Neuronal stem cell (in vitro differentiated cells): ENCODE data around the gene CRTC2.

Experiments
- DNase-seq: peaks from one replicate; pipeline ENCODE4 v3.0.0-alpha.2; 2013; ENCODE audit warnings: low spot score
- H2AFZ ChIP-seq: one replicate; pipeline ENCODE4 v1.6.1; 2013; ENCODE audit warnings: mild to moderate bottlenecking, low read length, inconsistent platforms
- H2AK5ac ChIP-seq: 2 replicates; pipeline ENCODE4 v1.6.1; 2013; ENCODE audit warnings: low read depth, mild to moderate bottlenecking, inconsistent platforms, low read length, moderate library complexity, mixed read lengths
- H2BK120ac ChIP-seq: 2 replicates; pipeline ENCODE4 v1.6.1; 2013; ENCODE audit warnings: low read depth, mild to moderate bottlenecking, inconsistent platforms, low read length, moderate library complexity, mixed read lengths
- H2BK12ac ChIP-seq: one replicate; pipeline ENCODE4 v1.6.1; 2013; ENCODE audit warnings: low read length, inconsistent platforms
- H2BK15ac ChIP-seq: 2 replicates; pipeline ENCODE4 v1.6.1; 2013; ENCODE audit warnings: mild to moderate bottlenecking, low read length, inconsistent platforms, mixed read lengths
- H2BK5ac ChIP-seq: one replicate; pipeline ENCODE4 v1.6.1; 2013; ENCODE audit warnings: inconsistent platforms, mild to moderate bottlenecking, low read length, moderate library complexity
- H3K14ac ChIP-seq: one replicate; pipeline ENCODE4 v1.6.1; 2013; ENCODE audit warnings: low read length, inconsistent platforms
- H3K18ac ChIP-seq: 2 replicates; pipeline ENCODE4 v1.6.1; 2013; ENCODE audit warnings: low read length, inconsistent platforms
- H3K23ac ChIP-seq: 2 replicates; pipeline ENCODE4 v1.6.1; 2013; ENCODE audit warnings: low read depth, mild to moderate bottlenecking, mixed read lengths, low read length, inconsistent platforms; ENCODE audit not compliant: poor library complexity
- H3K27ac ChIP-seq: replicated peaks from 3 replicates; pipeline ENCODE4 v1.5.1; 2013; ENCODE audit warnings: low read length, inconsistent platforms
- H3K27me3 ChIP-seq, 3 experiments: 2 replicates each; pipeline ENCODE4 v1.6.1; 2013; ENCODE audit warnings: low read length in 3 of 3, mild to moderate bottlenecking in 2 of 3, inconsistent platforms in 1 of 3, low read depth in 1 of 3, mixed read lengths in 1 of 3, moderate library complexity in 1 of 3; ENCODE audit not compliant: control insufficient read depth in 3 of 3, insufficient read depth in 3 of 3
- H3K36me3 ChIP-seq, 2 donors: replicated peaks in 1 of 2; 2 replicates each; pipeline ENCODE4 v1.6.1; 2013; ENCODE audit warnings: low read length in 2 of 2; ENCODE audit not compliant: control insufficient read depth in 2 of 2, insufficient read depth in 2 of 2
- H3K4ac ChIP-seq: 2 replicates; pipeline ENCODE4 v1.6.1; 2013; ENCODE audit warnings: inconsistent platforms, mild to moderate bottlenecking, low read length, moderate library complexity
- H3K4me1 ChIP-seq, 2 donors: 1 replicate in 1 of 2; 2 replicates in 1 of 2; pipeline ENCODE4 v1.6.1; 2013; ENCODE audit warnings: low read length in 2 of 2, low read depth in 1 of 2; ENCODE audit not compliant: control insufficient read depth in 2 of 2, insufficient read depth in 1 of 2
- H3K4me2 ChIP-seq: one replicate; pipeline ENCODE4 v1.6.1; 2013; ENCODE audit warnings: mild to moderate bottlenecking, low read length, inconsistent platforms; ENCODE audit not compliant: insufficient read depth, poor library complexity, severe bottlenecking
- H3K4me3 ChIP-seq, 2 donors: 2 replicates each; pipeline ENCODE4 v1.5.1; 2013; ENCODE audit warnings: low read length in 2 of 2, mild to moderate bottlenecking in 2 of 2, inconsistent platforms in 1 of 2, moderate library complexity in 1 of 2
- H3K79me1 ChIP-seq: one replicate; pipeline ENCODE4 v1.6.1; 2013; ENCODE audit warnings: low read depth, mild to moderate bottlenecking, inconsistent platforms, low read length, moderate library complexity
- H3K9ac ChIP-seq: one replicate; pipeline ENCODE4 v1.6.1; 2013; ENCODE audit warnings: mild to moderate bottlenecking, low read depth, low read length, inconsistent platforms; ENCODE audit not compliant: poor library complexity
- H3K9me3 ChIP-seq, 2 donors: replicated peaks in 1 of 2; 2 replicates each; pipeline versions ENCODE3 to v1.6.1; 2013; ENCODE audit warnings: low read length in 2 of 2, mild to moderate bottlenecking in 2 of 2, inconsistent platforms in 1 of 2, low read depth in 1 of 2, mixed read lengths in 1 of 2, moderate library complexity in 1 of 2; ENCODE audit not compliant: control insufficient read depth in 2 of 2, insufficient read depth in 1 of 2
- H4K8ac ChIP-seq: one replicate; pipeline ENCODE4 v1.6.1; 2013; ENCODE audit warnings: low read depth, mild to moderate bottlenecking, inconsistent platforms, low read length, moderate library complexity
- H4K91ac ChIP-seq: one replicate; pipeline ENCODE4 v1.6.1; 2013; ENCODE audit warnings: low read length, low read depth, mild to moderate bottlenecking, inconsistent platforms; ENCODE audit not compliant: poor library complexity
- WGBS, 2 donors: extraction: QIAGEN DNeasy Blood & Tissue Kit; methylation state at CpG; one replicate each; pipeline ENCODE4 v1.1.7; 2013; ENCODE audit warnings: missing lambda C conversion rate in 2 of 2, mixed read lengths in 1 of 2; ENCODE audit not compliant: insufficient read length in 2 of 2, insufficient replicate concordance in 1 of 2; ENCODE audit errors: extremely low coverage in 2 of 2; 5-methylcytosine and 5-hydroxymethylcytosine counted together

CRTC2 gene

DNA sequence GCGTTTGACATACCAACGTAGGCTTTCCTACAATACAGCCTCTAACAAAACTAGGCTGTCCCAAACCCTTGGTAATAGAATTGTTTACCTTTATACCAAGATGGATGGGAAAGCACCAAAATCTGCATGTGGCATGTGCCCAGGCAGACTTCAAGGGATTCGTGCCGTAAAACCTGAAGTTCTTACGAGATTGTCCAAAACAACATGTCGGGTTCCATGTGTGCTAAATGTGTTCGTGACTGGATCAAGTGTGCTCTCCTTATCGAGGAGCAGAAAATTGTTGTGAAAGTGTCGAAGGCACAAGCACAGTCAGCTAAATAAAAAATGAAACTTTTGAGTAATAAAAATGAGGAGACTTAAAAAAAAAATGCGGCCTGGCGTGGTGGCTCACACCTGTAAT lies 37.2 kb upstream of the CRTC2 start:
- WGBS, 2 donors, result no CpG with 5 or more reads among the region's 11 CpGs
- peaks cover 3 to 6% of the 10 kb centered on the region in 2 donors for H3K9me3 ChIP-seq
- no peak overlapping the region for H3K4ac ChIP-seq
- no peak overlapping the region for H3K27ac ChIP-seq
- H3K79me1 ChIP-seq, result peaks cover 5% of the 10 kb centered on the region
- H2AFZ ChIP-seq, result no peak overlapping the region
- no peak overlapping the region for H3K4me2 ChIP-seq
- H4K8ac ChIP-seq, result no peak overlapping the region
- peaks cover 3 to 8% of the 10 kb centered on the region in 2 donors for H3K4me1 ChIP-seq
- no peak overlapping the region for H3K9ac ChIP-seq
- H2AK5ac ChIP-seq, result no peak overlapping the region
- H3K14ac ChIP-seq, result no peak overlapping the region
- peaks cover 25 to 45% of the 10 kb centered on the region in 2 donors for H3K36me3 ChIP-seq
- H2BK5ac ChIP-seq, result no peak overlapping the region
- no peak overlapping the region for H3K23ac ChIP-seq
- no peak overlapping the region for H3K4me3 ChIP-seq
- no peak overlapping the region for H2BK15ac ChIP-seq
- H3K27me3 ChIP-seq, result no peaks in the 10 kb centered on the region
- no peak overlapping the region for H4K91ac ChIP-seq
- DNase-seq, result no peak
- no peak overlapping the region for H2BK12ac ChIP-seq
- no peak overlapping the region for H2BK120ac ChIP-seq
- no peak overlapping the region for H3K18ac ChIP-seq

- H2BK120ac ChIP-seq, result no peak overlapping the region
- no peak overlapping the region for H2BK12ac ChIP-seq
- no peak overlapping the region for H3K4me3 ChIP-seq
- H3K4me2 ChIP-seq, result no peak overlapping the region
- peaks cover 3 to 8% of the 10 kb centered on the region in 2 donors for H3K4me1 ChIP-seq
- WGBS, 2 donors, result no CpG with 5 or more reads among the region's 3 CpGs
- no peak overlapping the region for H2BK5ac ChIP-seq
- no peak overlapping the region for H3K9ac ChIP-seq
- H3K79me1 ChIP-seq, result peaks cover 5% of the 10 kb centered on the region
- no peak overlapping the region for H3K18ac ChIP-seq
- no peak overlapping the region for H4K8ac ChIP-seq
- H3K23ac ChIP-seq, result no peak overlapping the region
- H2AFZ ChIP-seq, result no peak overlapping the region
- H3K27ac ChIP-seq, result no peak overlapping the region
- peaks cover 25 to 45% of the 10 kb centered on the region in 2 donors for H3K36me3 ChIP-seq
- no peak for DNase-seq
- peaks cover 3 to 6% of the 10 kb centered on the region in 2 donors for H3K9me3 ChIP-seq
- H3K27me3 ChIP-seq, result no peaks in the 10 kb centered on the region
- H3K14ac ChIP-seq, result no peak overlapping the region
- H4K91ac ChIP-seq, result no peak overlapping the region
- no peak overlapping the region for H2BK15ac ChIP-seq
- no peak overlapping the region for H3K4ac ChIP-seq
- no peak overlapping the region for H2AK5ac ChIP-seq
Measured at GRCh38 chr1:153995202-153995601, 36.8 kb upstream of the CRTC2 start.

DNA sequence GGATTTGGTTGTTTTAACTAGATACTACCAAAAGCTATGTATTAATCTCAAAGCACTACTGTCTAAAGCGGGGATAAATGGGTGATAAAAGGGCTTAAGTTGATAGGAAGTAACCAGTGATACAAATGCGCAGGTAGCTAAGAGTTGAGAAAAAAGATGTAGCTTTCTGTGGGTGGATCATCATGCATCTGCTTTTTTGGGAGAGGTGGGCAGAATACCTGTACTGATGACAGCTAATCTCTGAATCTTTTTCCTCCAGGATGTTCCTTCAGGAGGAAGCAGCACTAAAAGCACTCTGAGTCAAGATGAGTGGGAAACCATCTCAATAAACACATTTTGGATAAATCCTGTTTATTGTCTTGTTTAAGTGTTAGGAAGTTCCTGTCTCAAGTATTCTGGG lies 33.4 kb upstream of the CRTC2 start:
- Histone ChIP-seq H3K27ac (no peak overlapping the region), H2AK5ac (no peak overlapping the region), H3K4ac (no peak overlapping the region), H3K79me1 (peaks cover 5% of the 10 kb centered on the region), H3K27me3 (no peaks in the 10 kb centered on the region), H3K4me1 (peaks cover 3 to 8% of the 10 kb centered on the region in 2 donors), H2AFZ (no peak overlapping the region), H2BK15ac (no peak overlapping the region), H3K18ac (no peak overlapping the region), H3K4me3 (peak overlapping the region in 1 of 2 donors; percentile 84), H2BK120ac (no peak overlapping the region), H3K4me2 (no peak overlapping the region), H2BK12ac (no peak overlapping the region), H4K8ac (no peak overlapping the region), H3K23ac (no peak overlapping the region), H3K9me3 (peaks cover 3 to 6% of the 10 kb centered on the region in 2 donors), H3K14ac (no peak overlapping the region), H2BK5ac (no peak overlapping the region), H3K9ac (no peak overlapping the region), H3K36me3 (peaks cover 25 to 45% of the 10 kb centered on the region in 2 donors), H4K91ac (no peak overlapping the region)
- DNase-seq, result no peak
- no CpG with 5 or more reads among the region's 2 CpGs for WGBS, 2 donors

DNA sequence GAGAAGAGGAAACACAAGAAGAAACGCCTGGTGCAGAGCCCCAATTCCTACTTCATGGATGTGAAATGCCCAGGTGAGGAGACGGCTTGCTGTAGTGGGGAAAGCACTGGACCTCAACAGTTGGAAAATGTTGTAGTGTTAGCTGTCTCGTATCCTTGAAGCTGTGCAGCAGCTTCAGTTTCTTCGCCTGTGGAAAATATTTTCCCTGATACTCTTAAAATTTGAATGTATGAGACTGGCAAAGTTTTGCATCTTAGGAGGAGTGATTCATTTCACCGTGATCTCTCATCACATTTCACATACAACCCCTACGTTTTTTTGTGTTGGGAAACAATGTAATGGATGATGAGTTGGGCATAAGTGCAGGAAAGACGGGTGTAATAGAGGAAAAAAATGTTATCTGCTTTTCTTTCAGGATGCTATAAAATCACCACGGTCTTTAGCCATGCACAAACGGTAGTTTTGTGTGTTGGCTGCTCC lies 32.8 kb upstream of the CRTC2 start:
- H3K9me3 ChIP-seq, result peaks cover 3 to 6% of the 10 kb centered on the region in 2 donors
- peak overlapping the region; percentile 78 for H3K4me2 ChIP-seq
- no peak overlapping the region for H3K23ac ChIP-seq
- H3K4me1 ChIP-seq, result peaks cover 4 to 8% of the 10 kb centered on the region in 2 donors
- H3K9ac ChIP-seq, result no peak overlapping the region
- H3K4me3 ChIP-seq, result peak overlapping the region; percentile 84 to 95
- H3K27me3 ChIP-seq, result no peaks in the 10 kb centered on the region
- H3K4ac ChIP-seq, result no peak overlapping the region
- no peak overlapping the region for H2AFZ ChIP-seq
- no CpG with 5 or more reads among the region's 9 CpGs for WGBS, 2 donors
- no peak for DNase-seq
- no peak overlapping the region for H2BK12ac ChIP-seq
- H2BK5ac ChIP-seq, result peak overlapping the region; percentile 39
- H2AK5ac ChIP-seq, result no peak overlapping the region
- H3K36me3 ChIP-seq, result peaks cover 25 to 45% of the 10 kb centered on the region in 2 donors
- peaks cover 5% of the 10 kb centered on the region for H3K79me1 ChIP-seq
- H2BK15ac ChIP-seq, result no peak overlapping the region
- no peak overlapping the region for H4K91ac ChIP-seq
- H2BK120ac ChIP-seq, result no peak overlapping the region
- H3K18ac ChIP-seq, result no peak overlapping the region
- no peak overlapping the region for H4K8ac ChIP-seq
- no peak overlapping the region for H3K27ac ChIP-seq
- no peak overlapping the region for H3K14ac ChIP-seq
